NCI-H748 treated with DMSO at 0.1 percent for 48 hours (cell line): ENCODE data around the gene PIGZ.

ENCODE experiments used
- DNase-seq: peaks from one replicate; lab custom pipeline; 2025; lab: John Stamatoyannopoulos, UW

PIGZ gene

GRCh38 chr3:197001106-197001971 lies 32.7 kb upstream of the PIGZ start:
- no peak for DNase-seq

GRCh38 chr3:197000211-197000610 lies 31.6 kb upstream of the PIGZ start:
- no peak for DNase-seq

- no peak for DNase-seq
These were observed 30.5 kb upstream of the PIGZ start for GRCh38 chr3:196998966-196999760.

GRCh38 chr3:196997311-196997710 lies 28.7 kb upstream of the PIGZ start:
- no peak for DNase-seq

GRCh38 chr3:196996454-196997265 lies 28.0 kb upstream of the PIGZ start:
- DNase-seq: no peak

GRCh38 chr3:196995646-196996355 lies 27.2 kb upstream of the PIGZ start:
- no peak for DNase-seq

- no peak for DNase-seq
These were observed 26.4 kb upstream of the PIGZ start for GRCh38 chr3:196995027-196995426.

- DNase-seq: no peak
These were observed 25.4 kb upstream of the PIGZ start for GRCh38 chr3:196994056-196994455.

GRCh38 chr3:196992461-196993065 lies 23.9 kb upstream of the PIGZ start:
- DNase-seq: no peak

GRCh38 chr3:196991581-196992460 lies 23.2 kb upstream of the PIGZ start:
- DNase-seq: no peak

GRCh38 chr3:196990601-196991007 lies 22.0 kb upstream of the PIGZ start:
- DNase-seq: no peak

GRCh38 chr3:196989721-196990262 lies 21.2 kb upstream of the PIGZ start:
- DNase-seq: no peak

- no peak for DNase-seq
These were observed 19.8 kb upstream of the PIGZ start for GRCh38 chr3:196988241-196989029.

- no peak for DNase-seq
These were observed 18.4 kb upstream of the PIGZ start for GRCh38 chr3:196987022-196987421.

GRCh38 chr3:196985954-196986885 lies 17.6 kb upstream of the PIGZ start:
- no peak for DNase-seq

GRCh38 chr3:196985298-196985697 lies 16.7 kb upstream of the PIGZ start:
- no peak for DNase-seq

GRCh38 chr3:196983186-196983585 lies 14.6 kb upstream of the PIGZ start:
- no peak for DNase-seq

GRCh38 chr3:196981657-196982056 lies 13.0 kb upstream of the PIGZ start:
- no peak for DNase-seq
